ENCODE results near the gene AHNAK. TPM values are rescaled to one million over a fixed set of nuclear protein-coding genes. Genes with fewer than 3 reads are reported as not detected.

The AHNAK gene
- total and polyA plus RNA-seq, 2 donors (not counting 3 experiments of a cell fraction or from before 2014, with no cell fraction given) = 35.2 to 436 TPM

DNA sequence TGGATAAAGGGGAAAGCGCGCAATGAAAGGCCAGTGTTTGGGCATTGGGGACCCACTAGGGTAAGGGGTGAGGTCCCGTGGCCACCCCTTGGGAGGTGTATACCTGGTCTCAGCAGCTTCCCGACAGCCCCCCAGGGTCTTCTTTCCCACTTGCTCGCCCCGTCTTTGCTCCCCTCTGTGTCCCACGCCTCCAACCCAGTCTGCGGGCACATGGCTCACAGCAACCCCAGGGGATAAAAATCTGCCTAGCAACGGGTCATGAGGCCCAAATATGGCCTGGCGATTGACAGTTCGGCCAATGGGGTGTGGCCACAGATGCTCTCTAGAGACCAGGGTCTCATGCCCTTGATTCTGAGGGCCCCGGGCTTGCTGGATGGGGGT, 41.6 kb downstream of the AHNAK start:
- no peak overlapping the region for H3K4me3 ChIP-seq (replicated peaks in 1 of 3; ENCODE audit: insufficient read depth in 1 of 3, low read depth in 1 of 3, low read length in 3 of 3)
- dilution Hi-C loops (cut with MboI; ENCODE audit: extremely low pct_ligation_motif_present, low sequenced_read_pairs) (no loop called here), intact Hi-C loops (cut with micrococcal nuclease) (no loop called here)
- no peaks in the 10 kb centered on the region for H3K36me3 ChIP-seq (ENCODE audit: control insufficient read depth in 2 of 2, extremely low read depth in 1 of 2, insufficient read depth in 2 of 2, low read length in 2 of 2)
- ChIA-PET POLR2A (no interaction called here), CTCF (interaction anchor here (1.8 to 9.4 kb wide), 2 partner anchors 8 to 81 kb away, joined by 8 to 64 read pairs; no protein-coding TSS in a partner anchor)
- no peak overlapping the region for H3K9ac ChIP-seq (replicated peaks; ENCODE audit: extremely low read depth, insufficient read depth, low read length)
- H4K20me1 ChIP-seq (replicated peaks; ENCODE audit: control insufficient read depth, extremely low read depth, insufficient read depth, low read length) = no peaks in the 10 kb centered on the region
- no peaks in the 10 kb centered on the region for H3K9me1 ChIP-seq (replicated peaks; ENCODE audit: control insufficient read depth, extremely low read depth, insufficient read depth, low read length)
- H2AFZ ChIP-seq (ENCODE audit: low read depth, low read length) = peak overlapping the region; percentile 70
- no peak overlapping the region for H3K4me2 ChIP-seq (ENCODE audit: insufficient read depth, low read length)
- FAIRE-seq (no peak), DNase-seq (ENCODE audit: low read depth, low spot score) (no peak)
- no peak for TF ChIP-seq JUN (IDR thresholded peaks at IDR 0.05; ENCODE audit: borderline replicate concordance, insufficient read depth, insufficient read length, low read depth)
- no peak for TF ChIP-seq EZH2 (IDR thresholded peaks at IDR 0.05; ENCODE audit: borderline replicate concordance, low read depth, low read length, severe bottlenecking)
- TF ChIP-seq, protein P1, sequence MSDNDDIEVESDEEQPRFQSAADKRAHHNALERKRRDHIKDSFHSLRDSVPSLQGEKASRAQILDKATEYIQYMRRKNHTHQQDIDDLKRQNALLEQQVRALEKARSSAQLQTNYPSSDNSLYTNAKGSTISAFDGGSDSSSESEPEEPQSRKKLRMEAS (IDR thresholded peaks at IDR 0.05; ENCODE audit: insufficient read depth, insufficient read length) = no peak
- no peak for TF ChIP-seq FOS (IDR thresholded peaks at IDR 0.05; ENCODE audit: borderline replicate concordance, insufficient read depth, low read length)
- no peak for TF ChIP-seq GATA2 (IDR thresholded peaks at IDR 0.05; ENCODE audit: insufficient read depth, insufficient read length, low read depth, low read length)
- TF ChIP-seq MYC (IDR thresholded peaks at IDR 0.05; ENCODE audit: low read depth, low read length) = no peak
- H3K4me1 ChIP-seq (ENCODE audit: control insufficient read depth, extremely low read depth, insufficient read depth, low read length) = peaks cover 15% of the 10 kb centered on the region
- no peak overlapping the region for H3K27ac ChIP-seq (ENCODE audit: insufficient read depth, low read depth, low read length)
- H3K27me3 ChIP-seq (ENCODE audit: control insufficient read depth in 2 of 2, insufficient read depth in 2 of 2, low read length in 2 of 2) = no peaks in the 10 kb centered on the region
- no peaks in the 10 kb centered on the region for H3K9me3 ChIP-seq (replicated peaks; ENCODE audit: control insufficient read depth, insufficient read depth, low read length)
- H3K79me2 ChIP-seq (ENCODE audit: control insufficient read depth, insufficient read depth, low read length) = no peaks in the 10 kb centered on the region
- BruUV-seq (replicated peaks) = no TSS peak

DNA sequence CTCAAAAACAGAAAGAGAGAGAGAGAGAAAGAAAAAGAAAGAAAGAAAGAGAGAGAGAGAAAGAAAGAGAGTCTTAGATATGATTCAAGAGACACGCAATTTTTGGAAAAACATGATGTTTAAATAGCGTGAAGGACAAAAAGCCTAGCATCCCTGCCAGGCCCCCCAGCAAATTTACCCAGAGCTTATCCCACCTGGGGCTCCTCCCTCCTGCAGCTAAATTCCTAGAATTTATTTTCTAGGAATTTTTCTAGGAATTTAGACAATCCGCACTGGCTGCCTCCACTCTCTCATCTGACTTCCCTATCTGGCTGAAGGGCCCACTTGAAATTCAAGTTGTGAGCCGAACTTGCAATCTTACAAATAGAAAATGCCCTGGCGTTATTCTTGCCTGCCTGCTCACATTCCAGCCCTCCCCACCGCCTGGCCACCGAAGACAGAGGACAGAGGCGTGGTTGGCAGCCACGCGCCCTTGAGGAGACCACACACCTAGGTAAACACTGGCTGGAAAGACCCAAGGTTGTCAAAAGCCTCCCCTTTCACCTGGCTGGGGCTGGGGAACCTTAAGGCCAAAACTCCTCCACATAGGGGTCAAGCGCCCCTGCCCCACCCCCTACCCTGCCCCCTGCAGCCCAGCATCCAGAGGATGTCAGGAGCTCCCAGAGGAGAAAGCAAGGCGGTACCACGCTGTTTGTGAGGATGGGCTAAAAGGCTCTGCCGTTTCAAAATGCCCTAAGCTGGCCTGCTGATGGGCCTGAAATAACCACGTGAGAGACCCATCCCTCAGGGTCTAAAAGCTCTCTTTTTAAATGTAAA, 42.2 kb downstream of the AHNAK start:
- ChIA-PET CTCF (interaction anchor here (9.4 kb wide), 1 partner anchor 80 kb away, joined by 64 read pairs; no protein-coding TSS in a partner anchor), POLR2A (no interaction called here)
- Histone ChIP-seq H3K36me3 (ENCODE audit: control insufficient read depth in 2 of 2, extremely low read depth in 1 of 2, insufficient read depth in 2 of 2, low read length in 2 of 2) (no peaks in the 10 kb centered on the region), H3K9me1 (replicated peaks; ENCODE audit: control insufficient read depth, extremely low read depth, insufficient read depth, low read length) (no peaks in the 10 kb centered on the region), H3K27me3 (ENCODE audit: control insufficient read depth in 2 of 2, insufficient read depth in 2 of 2, low read length in 2 of 2) (no peaks in the 10 kb centered on the region), H3K79me2 (ENCODE audit: control insufficient read depth, insufficient read depth, low read length) (no peaks in the 10 kb centered on the region), H4K20me1 (replicated peaks; ENCODE audit: control insufficient read depth, extremely low read depth, insufficient read depth, low read length) (no peaks in the 10 kb centered on the region), H2AFZ (ENCODE audit: low read depth, low read length) (no peak overlapping the region), H3K9me3 (replicated peaks; ENCODE audit: control insufficient read depth, insufficient read depth, low read length) (no peaks in the 10 kb centered on the region), H3K4me3 (replicated peaks in 1 of 3; ENCODE audit: insufficient read depth in 1 of 3, low read depth in 1 of 3, low read length in 3 of 3) (no peak overlapping the region), H3K4me1 (ENCODE audit: control insufficient read depth, extremely low read depth, insufficient read depth, low read length) (peaks cover 21% of the 10 kb centered on the region), H3K27ac (ENCODE audit: insufficient read depth, low read depth, low read length) (no peak overlapping the region), H3K9ac (replicated peaks; ENCODE audit: extremely low read depth, insufficient read depth, low read length) (no peak overlapping the region), H3K4me2 (ENCODE audit: insufficient read depth, low read length) (no peak overlapping the region)
- no TSS peak for BruUV-seq (replicated peaks)
- DNase-seq (ENCODE audit: low read depth, low spot score) (no peak), FAIRE-seq (no peak)
- intact Hi-C loops (cut with micrococcal nuclease) (no loop called here), dilution Hi-C loops (cut with MboI; ENCODE audit: extremely low pct_ligation_motif_present, low sequenced_read_pairs) (no loop called here)
- TF ChIP-seq, protein P1 (IDR thresholded peaks at IDR 0.05; ENCODE audit: insufficient read depth, insufficient read length) = no peak
- TF ChIP-seq POLR2AphosphoS5 (IDR thresholded peaks at IDR 0.05; ENCODE audit: insufficient read depth, low read depth, low read length) (no peak), JUN (IDR thresholded peaks at IDR 0.05; ENCODE audit: borderline replicate concordance, insufficient read depth, insufficient read length, low read depth) (no peak), GATA2 (IDR thresholded peaks at IDR 0.05; ENCODE audit: insufficient read depth, insufficient read length, low read depth, low read length) (no peak), POLR2A (IDR thresholded peaks at IDR 0.05; ENCODE audit: low read depth, low read length) (no peak)
- TF ChIP-seq, protein P2, sequence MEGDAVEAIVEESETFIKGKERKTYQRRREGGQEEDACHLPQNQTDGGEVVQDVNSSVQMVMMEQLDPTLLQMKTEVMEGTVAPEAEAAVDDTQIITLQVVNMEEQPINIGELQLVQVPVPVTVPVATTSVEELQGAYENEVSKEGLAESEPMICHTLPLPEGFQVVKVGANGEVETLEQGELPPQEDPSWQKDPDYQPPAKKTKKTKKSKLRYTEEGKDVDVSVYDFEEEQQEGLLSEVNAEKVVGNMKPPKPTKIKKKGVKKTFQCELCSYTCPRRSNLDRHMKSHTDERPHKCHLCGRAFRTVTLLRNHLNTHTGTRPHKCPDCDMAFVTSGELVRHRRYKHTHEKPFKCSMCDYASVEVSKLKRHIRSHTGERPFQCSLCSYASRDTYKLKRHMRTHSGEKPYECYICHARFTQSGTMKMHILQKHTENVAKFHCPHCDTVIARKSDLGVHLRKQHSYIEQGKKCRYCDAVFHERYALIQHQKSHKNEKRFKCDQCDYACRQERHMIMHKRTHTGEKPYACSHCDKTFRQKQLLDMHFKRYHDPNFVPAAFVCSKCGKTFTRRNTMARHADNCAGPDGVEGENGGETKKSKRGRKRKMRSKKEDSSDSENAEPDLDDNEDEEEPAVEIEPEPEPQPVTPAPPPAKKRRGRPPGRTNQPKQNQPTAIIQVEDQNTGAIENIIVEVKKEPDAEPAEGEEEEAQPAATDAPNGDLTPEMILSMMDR (IDR thresholded peaks at IDR 0.05; ENCODE audit: extremely low read depth in 1 of 2, insufficient read depth in 1 of 2, low read depth in 1 of 2, low read length in 2 of 2) = no peak
